HEK293 (cell line): Measurements from ENCODE around the gene REEP2.

Experiments
- CTCF ChIA-PET: fragments of 350-600 bp; formaldehyde crosslinking; extraction: SDS; loops from one replicate; lab custom pipeline; 2021; ENCODE audit warnings: antibody characterized with exemption; lab: Yijun Ruan, JAX
- POLR2A ChIA-PET: fragments of 300-600 bp; formaldehyde crosslinking; extraction: SDS; loops from one replicate; lab custom pipeline; 2020; ENCODE audit warnings: antibody characterized with exemption, inconsistent platforms; lab: Yijun Ruan, JAX
- H3K27ac ChIP-seq: fragments of 200-500 bp; sonication (Bioruptor generic); 2 replicates; pipeline ENCODE4 v1.5.1; 2014; ENCODE audit warnings: low read depth, low read length, control low read depth, inconsistent platforms; ENCODE audit errors: extremely low read depth
- H3K36me3 ChIP-seq, 2 experiments: fragments of 200-500 bp in 1 of 2; sonication (Bioruptor generic) in 1 of 2; 1 replicate in 1 of 2; 2 replicates in 1 of 2; pipeline ENCODE4 v1.5.1; 2014 to 2017; ENCODE audit warnings: inconsistent platforms in 2 of 2, low read length in 2 of 2; ENCODE audit not compliant: control insufficient read depth in 2 of 2, insufficient read depth in 1 of 2
- H3K4me1 ChIP-seq: fragments of 200-500 bp; sonication (Bioruptor generic); 2 replicates; pipeline ENCODE4 v1.5.1; 2014; ENCODE audit warnings: mild to moderate bottlenecking, low read length, inconsistent platforms; ENCODE audit not compliant: control insufficient read depth, insufficient read depth
- H3K4me3 ChIP-seq: 2 replicates; pipeline ENCODE4 v1.5.1; 2011; ENCODE audit warnings: low read depth, mild to moderate bottlenecking, control low read depth, low read length, moderate library complexity
- H3K9me3 ChIP-seq: fragments of 200-500 bp; sonication (Bioruptor generic); 2 replicates; pipeline ENCODE4 v1.5.1; 2014; ENCODE audit warnings: low read depth, low read length, inconsistent platforms; ENCODE audit not compliant: control insufficient read depth, insufficient read depth
- PRDM1 ChIP-seq: fragments of 450-650 bp; formaldehyde crosslinking; IDR thresholded peaks from 2 replicates; pipeline ENCODE4; 2016; ENCODE audit warnings: missing biosample characterization, missing genetic modification characterization
- PRDM10 ChIP-seq: fragments of 450-650 bp; formaldehyde crosslinking; IDR thresholded peaks from 2 replicates; pipeline ENCODE4 v1.5.1; 2016; ENCODE audit warnings: missing biosample characterization, missing genetic modification characterization
- ZFHX2 ChIP-seq: fragments of 450-650 bp; formaldehyde crosslinking; conservative IDR thresholded peaks from 2 replicates; pipeline ENCODE4 v1.5.1; 2016; ENCODE audit warnings: missing biosample characterization, missing genetic modification characterization
- ZFP37 ChIP-seq: fragments of 450-650 bp; formaldehyde crosslinking; IDR thresholded peaks from 2 replicates; pipeline ENCODE4 v1.5.1; 2016; ENCODE audit warnings: missing biosample characterization, missing genetic modification characterization
- ZNF133 ChIP-seq: fragments of 450-650 bp; formaldehyde crosslinking; IDR thresholded peaks from 2 replicates; pipeline ENCODE4 v1.5.1; 2016; ENCODE audit warnings: missing biosample characterization, missing genetic modification characterization
- ZNF148 ChIP-seq: fragments of 450-650 bp; formaldehyde crosslinking; IDR thresholded peaks from 2 replicates; pipeline ENCODE4 v1.5.0; 2017; ENCODE audit warnings: missing biosample characterization, missing genetic modification characterization, borderline replicate concordance
- ZNF16 ChIP-seq: fragments of 450-650 bp; formaldehyde crosslinking; IDR thresholded peaks from 2 replicates; pipeline ENCODE4 v1.5.1; 2016; ENCODE audit warnings: low read depth, missing biosample characterization, missing genetic modification characterization
- ZNF362 ChIP-seq: fragments of 450-650 bp; formaldehyde crosslinking; IDR thresholded peaks from 2 replicates; pipeline ENCODE4 v1.5.1; 2016; ENCODE audit warnings: missing biosample characterization, missing genetic modification characterization
- ZNF623 ChIP-seq: fragments of 450-650 bp; formaldehyde crosslinking; IDR thresholded peaks from 2 replicates; pipeline ENCODE4 v1.5.1; 2016; ENCODE audit warnings: missing biosample characterization, missing genetic modification characterization
- ZNF639 ChIP-seq: fragments of 450-650 bp; formaldehyde crosslinking; IDR thresholded peaks from 2 replicates; pipeline ENCODE4 v1.5.1; 2016; ENCODE audit warnings: missing biosample characterization, missing genetic modification characterization
- ZNF692 ChIP-seq: fragments of 450-650 bp; formaldehyde crosslinking; IDR thresholded peaks from 2 replicates; pipeline ENCODE4 v1.5.1; 2016; ENCODE audit warnings: missing biosample characterization, missing genetic modification characterization

REEP2 gene

GRCh38 chr5:138466125-138466899 is 27.5 kb downstream of the REEP2 start (continued):
- peak; percentile 43 for TF ChIP-seq ZFHX2 (tag by site-specific recombination)
- TF ChIP-seq ZNF692 (tag by site-specific recombination), result no peak
- TF ChIP-seq ZNF16 (tag by site-specific recombination), result no peak

- Histone ChIP-seq H3K27ac (no peak overlapping the region), H3K9me3 (no peaks in the 10 kb centered on the region)
- TF ChIP-seq ZNF639, result no peak
- TF ChIP-seq ZFHX2 (tag by site-specific recombination), result peak; percentile 25; the same call in 1 of the 2 replicates
- no peak for TF ChIP-seq ZNF148
- TF ChIP-seq, all 188 proteins: peak for 1
- Histone ChIP-seq H3K4me1 (peaks cover 4% of the 10 kb centered on the region; the same call in 1 of the 2 replicates), H3K4me3 (peak overlapping the region; percentile 88), H3K36me3 (peaks cover 0 to 8% of the 10 kb centered on the region in 2 experiments; a peak in 1 of 3 replicates)
- CTCF ChIA-PET, result interaction anchor here (0.7 to 4.4 kb wide), 2 partner anchors 18 to 36 kb away, joined by 3 to 51 read pairs; no protein-coding TSS in a partner anchor
- POLR2A ChIA-PET, result interaction anchor here (3.4 kb wide), 1 partner anchor 37 kb away, joined by 25 read pairs; no protein-coding TSS in a partner anchor
Measured at GRCh38 chr5:138466900-138467710, 28.2 kb downstream of the REEP2 start.

GRCh38 chr5:138467711-138468132 is 28.9 kb downstream of the REEP2 start:
- Histone ChIP-seq H3K36me3 (peaks cover 0 to 8% of the 10 kb centered on the region in 2 experiments; a peak in 1 of 3 replicates), H3K4me3 (peak overlapping the region; percentile 88), H3K4me1 (peaks cover 4% of the 10 kb centered on the region; the same call in 1 of the 2 replicates), H3K9me3 (no peaks in the 10 kb centered on the region), H3K27ac (no peak overlapping the region)
- ChIA-PET CTCF (interaction anchor here (0.7 kb wide), 1 partner anchor 18 kb away, joined by 3 read pairs; no protein-coding TSS in a partner anchor), POLR2A (no interaction called here)
- no peak for TF ChIP-seq ZNF623
- no peak for TF ChIP-seq ZFP37
- peak; percentile 86 for TF ChIP-seq PRDM1 (tag by site-specific recombination)

GRCh38 chr5:138468133-138468965 is 29.5 kb downstream of the REEP2 start:
- H3K9me3 ChIP-seq, result no peaks in the 10 kb centered on the region
- ChIA-PET POLR2A (no interaction called here), CTCF (interaction anchor here (0.7 kb wide), 1 partner anchor 19 kb away, joined by 3 read pairs; no protein-coding TSS in a partner anchor)
- H3K4me1 ChIP-seq, result peaks cover 2% of the 10 kb centered on the region; the same call in 1 of the 2 replicates
- no peak overlapping the region for H3K27ac ChIP-seq
- TF ChIP-seq ZNF362 (tag by site-specific recombination) (0 out of 2 replicates have a peak, but pooled peaks have one; percentile 41), PRDM10 (peak; percentile 39; the same call in 1 of the 2 replicates), ZNF133 (no peak)
- H3K36me3 ChIP-seq, result peaks cover 0 to 8% of the 10 kb centered on the region in 2 experiments; a peak in 1 of 3 replicates
- peak overlapping the region; percentile 88 for H3K4me3 ChIP-seq
